ENCODE measurements around the gene KRTAP1-4. TPM values are rescaled to one million over a fixed set of nuclear protein-coding genes. Genes with fewer than 3 reads are reported as not detected.

The KRTAP1-4 gene
- total and polyA plus RNA-seq, 2 of the 8 experiments (the other 6 are each of a cell fraction or from before 2014, with no cell fraction given): not detected

GRCh38 chr17:41024697-41025096 is 5.3 kb downstream of the KRTAP1-4 start:
- H4K8ac ChIP-seq (ENCODE audit: extremely low read depth, insufficient read depth, low read length): no peak overlapping the region
- 91 to 100% methylated on average over 2 to 3 of the region's 3 CpGs for WGBS, 2 experiments (ENCODE audit: extremely low coverage in 1 of 2, insufficient coverage in 1 of 2, insufficient read length in 1 of 2, insufficient replicate concordance in 2 of 2, low coverage in 1 of 2, low lambda C conversion rate in 2 of 2, missing lambda C conversion rate in 1 of 2)
- H3K4me3 ChIP-seq (ENCODE audit: extremely low read depth in 1 of 4, insufficient read depth in 2 of 4, low read depth in 3 of 4, low read length in 4 of 4): no peak overlapping the region
- H3K18ac ChIP-seq (ENCODE audit: extremely low read depth, low read length): no peak overlapping the region
- H2BK12ac ChIP-seq (ENCODE audit: low read depth, low read length): no peak overlapping the region
- no peaks in the 10 kb centered on the region; a peak in 1 of 7 replicates for H3K4me1 ChIP-seq (replicated peaks in 1 of 4; ENCODE audit: control insufficient read depth in 3 of 4, insufficient read depth in 4 of 4, low read length in 3 of 4)
- no peak overlapping the region for H4K5ac ChIP-seq (ENCODE audit: insufficient read length, low read depth, low read length)
- ChIA-PET POLR2A (ENCODE audit: partially characterized antibody) (interaction anchor here (0.6 kb wide), 1 partner anchor 30 kb away, joined by 3 read pairs; no protein-coding TSS in a partner anchor), CTCF (ENCODE audit: partially characterized antibody) (interaction anchor here (1.1 to 1.2 kb wide), 2 partner anchors 8 to 93 kb away, joined by 3 read pairs; no protein-coding TSS in a partner anchor)
- no peak for FAIRE-seq
- no peak overlapping the region for H2AK5ac ChIP-seq (ENCODE audit: low read depth, low read length)
- H3K4me2 ChIP-seq (ENCODE audit: insufficient read depth in 1 of 2, low read depth in 2 of 2, low read length in 2 of 2): no peak overlapping the region
- no peak overlapping the region for H3K14ac ChIP-seq (ENCODE audit: insufficient read length)
- no peaks in the 10 kb centered on the region for H3K79me2 ChIP-seq (ENCODE audit: control insufficient read depth in 1 of 2, insufficient read depth in 2 of 2, low read length in 2 of 2)
- no peaks in the 10 kb centered on the region for H3K27me3 ChIP-seq (replicated peaks in 1 of 4; ENCODE audit: control insufficient read depth in 3 of 4, extremely low read depth in 1 of 4, insufficient read depth in 3 of 4, low read length in 3 of 4)
- H3K23me2 ChIP-seq (ENCODE audit: low read depth, low read length): no peaks in the 10 kb centered on the region
- no peak overlapping the region for H4K91ac ChIP-seq (replicated peaks; ENCODE audit: insufficient read length, low read length)
- no peak overlapping the region for H2AFZ ChIP-seq (ENCODE audit: low read length)
- H2BK5ac ChIP-seq (ENCODE audit: low read depth, low read length): no peak overlapping the region
- H3K23ac ChIP-seq (ENCODE audit: insufficient read length): no peak overlapping the region
- H2BK120ac ChIP-seq (replicated peaks; ENCODE audit: low read depth, low read length): no peak overlapping the region
- no peak overlapping the region for H3K56ac ChIP-seq (replicated peaks; ENCODE audit: insufficient read length, low read depth, low read length)
- no peak overlapping the region for H3K27ac ChIP-seq (ENCODE audit: low read depth, low read length)
- no peaks in the 10 kb centered on the region for H4K20me1 ChIP-seq (replicated peaks in 1 of 2; ENCODE audit: control insufficient read depth in 1 of 2, insufficient read depth in 2 of 2, low read length in 2 of 2)
- H3K79me1 ChIP-seq (ENCODE audit: low read depth, low read length): no peaks in the 10 kb centered on the region
- H2BK15ac ChIP-seq (ENCODE audit: low read length): no peak overlapping the region
- TF ChIP-seq SAP30 (IDR thresholded peaks at IDR 0.05; ENCODE audit: insufficient read depth, insufficient replicate concordance, low read length) (no peak), SUZ12 (IDR thresholded peaks at IDR 0.05; ENCODE audit: low read length) (no peak), KDM5A (IDR thresholded peaks at IDR 0.05; ENCODE audit: low read length) (no peak), CBX5 (IDR thresholded peaks at IDR 0.05; ENCODE audit: low read depth, low read length) (no peak), NRF1 (IDR thresholded peaks at IDR 0.05; ENCODE audit: low read depth, low read length) (no peak), KDM1A (IDR thresholded peaks at IDR 0.05; ENCODE audit: borderline replicate concordance, low read length) (no peak), TAF1 (IDR thresholded peaks at IDR 0.05; ENCODE audit: low read depth, low read length) (no peak), CHD2 (IDR thresholded peaks at IDR 0.05; ENCODE audit: low read length) (no peak), BCL11A (IDR thresholded peaks at IDR 0.05; ENCODE audit: low read depth in 2 of 2, low read length in 2 of 2) (no peak)
- no peaks in the 10 kb centered on the region for H3K9me3 ChIP-seq (ENCODE audit: insufficient read depth in 2 of 2, low read depth in 1 of 2, low read length in 1 of 2)
- no peak overlapping the region for H2BK20ac ChIP-seq (ENCODE audit: low read length)
- no peak overlapping the region for H3K9ac ChIP-seq (replicated peaks in 1 of 4; ENCODE audit: extremely low read depth in 1 of 4, low read depth in 3 of 4, low read length in 3 of 4)
- no peak overlapping the region for H3K4ac ChIP-seq (replicated peaks; ENCODE audit: insufficient read length, low read depth, low read length)
- DNase-seq (ENCODE audit: low read depth in 1 of 2, low spot score in 2 of 2): no peak
- no peaks in the 10 kb centered on the region for H3K36me3 ChIP-seq (ENCODE audit: control insufficient read depth in 2 of 4, insufficient read depth in 4 of 4, low read length in 3 of 4)

Measured in H1 (cell line).